GM12865 (cell line): ENCODE results near the gene PARP6.

Experiments used
- DNase-seq: peaks from one replicate; pipeline ENCODE4 v3.0.0; 2010; ENCODE audit warnings: low read depth
- H3K4me3 ChIP-seq: 2 replicates; pipeline ENCODE4 v1.5.1; 2011; ENCODE audit warnings: mild to moderate bottlenecking, low read depth, low read length, control low read depth
- CTCF ChIP-seq: IDR thresholded peaks from 2 replicates; pipeline ENCODE4 v1.5.1; 2011; ENCODE audit warnings: low read length, control low read depth, low read depth, inconsistent platforms; ENCODE audit not compliant: insufficient read depth; ENCODE audit errors: missing control alignments

The PARP6 gene

GRCh38 chr15:72227720-72228119 lies 44.6 kb downstream of the PARP6 start:
- H3K4me3 ChIP-seq = peak overlapping the region; percentile 91
- TF ChIP-seq CTCF = no peak
- peak; percentile 21 for DNase-seq

- TF ChIP-seq CTCF = no peak
- H3K4me3 ChIP-seq = peak overlapping the region; percentile 91
- peak; percentile 82 for DNase-seq
Observed at GRCh38 chr15:72227192-72227586, 45.2 kb downstream of the PARP6 start.

- no peak for TF ChIP-seq CTCF
- no peak overlapping the region for H3K4me3 ChIP-seq
- DNase-seq = no peak
Observed at GRCh38 chr15:72223278-72223677, 49.1 kb downstream of the PARP6 start.

- TF ChIP-seq CTCF = no peak
- H3K4me3 ChIP-seq = no peak overlapping the region
- no peak for DNase-seq
Observed at GRCh38 chr15:72222393-72222792, 50.0 kb downstream of the PARP6 start.

GRCh38 chr15:72220687-72221086 lies 51.7 kb downstream of the PARP6 start:
- no peak for DNase-seq
- H3K4me3 ChIP-seq = no peak overlapping the region
- no peak for TF ChIP-seq CTCF

GRCh38 chr15:72217216-72217615 lies 55.1 kb downstream of the PARP6 start:
- no peak for DNase-seq
- no peak for TF ChIP-seq CTCF
- H3K4me3 ChIP-seq = no peak overlapping the region

GRCh38 chr15:72216079-72216478 lies 56.3 kb downstream of the PARP6 start:
- DNase-seq = no peak
- no peak overlapping the region for H3K4me3 ChIP-seq
- TF ChIP-seq CTCF = no peak
